Tibial artery (tissue), 4 donors: ENCODE data around the gene SPHK1.

Experiments
- DNase-seq, 2 donors: peaks; one replicate each; pipeline ENCODE4 v3.0.0-alpha.2; 2019
- H3K27ac ChIP-seq, 2 donors: fragments of 200-600 bp; sonication (generic) in 1 of 2; 1 replicate in 1 of 2; 2 replicates in 1 of 2; pipeline ENCODE4 v1.5.1; 2018 to 2019; ENCODE audit warnings: mild to moderate bottlenecking in 1 of 2
- H3K27me3 ChIP-seq, 2 donors: fragments of 200-600 bp; sonication (generic) in 1 of 2; one replicate each; pipeline versions ENCODE4 v1.5.1 to v1.6.0; 2016 to 2019
- H3K36me3 ChIP-seq, 3 donors: fragments of 200-600 bp; sonication (generic) in 2 of 3; one replicate each; pipeline ENCODE4 v1.5.1; 2016 to 2019; ENCODE audit warnings: mild to moderate bottlenecking in 2 of 3
- H3K4me1 ChIP-seq, 4 donors: fragments of 200-600 bp; sonication (generic) in 2 of 4; 1 replicate in 3 of 4; 2 replicates in 1 of 4; pipeline ENCODE4 v1.5.1; 2016 to 2019
- H3K4me3 ChIP-seq, 2 donors: fragments of 200-600 bp; sonication (generic) in 1 of 2; 1 replicate in 1 of 2; 2 replicates in 1 of 2; pipeline ENCODE4 v1.5.1; 2018 to 2019; ENCODE audit warnings: mild to moderate bottlenecking in 2 of 2
- H3K9me3 ChIP-seq, 3 donors: fragments of 200-600 bp; sonication (generic) in 1 of 3; one replicate each; pipeline ENCODE4 v1.5.1; 2016 to 2019
- CTCF ChIP-seq, 2 experiments: fragments of 200-600 bp in 1 of 2; fragments of 450-650 bp in 1 of 2; IDR thresholded peaks; one replicate each; pipeline ENCODE4 v1.5.1; 2017 to 2019; ENCODE audit warnings: antibody characterized with exemption in 2 of 2, mild to moderate bottlenecking in 1 of 2, moderate library complexity in 1 of 2
- intact Hi-C: fragments of 100-400 bp; cut with DNase I; formaldehyde crosslinking; loops from one replicate; pipeline ENCODE4 v1.15.0; 2023; ENCODE audit warnings: low total_unique reads

The SPHK1 gene

GRCh38 chr17:76384222-76384986, at the start of gene SPHK1:
Gene SPHK1 (plus strand): TSS chr17:76384609. CDS start chr17:76385645, 1,036 bp downstream.
- Histone ChIP-seq H3K9me3 (no peaks in the 10 kb centered on the region), H3K36me3 (peaks cover 0 to under 1% (median 0%) of the 10 kb centered on the region in 3 donors), H3K27me3 (no peaks in the 10 kb centered on the region), H3K4me1 (peaks cover 5 to 45% (median 38%) of the 10 kb centered on the region in 4 donors), H3K27ac (peak within 1 kb of the TSS; percentile 76 to 82), H3K4me3 (peak within 1 kb of the TSS; percentile 56 to 57)
- intact Hi-C loops = no loop called here
- TF ChIP-seq CTCF (IDR thresholded peaks at IDR 0.05) = peak in 1 of 2 experiments; percentile 11
- peak; percentile 49 to 81 for DNase-seq

DNA sequence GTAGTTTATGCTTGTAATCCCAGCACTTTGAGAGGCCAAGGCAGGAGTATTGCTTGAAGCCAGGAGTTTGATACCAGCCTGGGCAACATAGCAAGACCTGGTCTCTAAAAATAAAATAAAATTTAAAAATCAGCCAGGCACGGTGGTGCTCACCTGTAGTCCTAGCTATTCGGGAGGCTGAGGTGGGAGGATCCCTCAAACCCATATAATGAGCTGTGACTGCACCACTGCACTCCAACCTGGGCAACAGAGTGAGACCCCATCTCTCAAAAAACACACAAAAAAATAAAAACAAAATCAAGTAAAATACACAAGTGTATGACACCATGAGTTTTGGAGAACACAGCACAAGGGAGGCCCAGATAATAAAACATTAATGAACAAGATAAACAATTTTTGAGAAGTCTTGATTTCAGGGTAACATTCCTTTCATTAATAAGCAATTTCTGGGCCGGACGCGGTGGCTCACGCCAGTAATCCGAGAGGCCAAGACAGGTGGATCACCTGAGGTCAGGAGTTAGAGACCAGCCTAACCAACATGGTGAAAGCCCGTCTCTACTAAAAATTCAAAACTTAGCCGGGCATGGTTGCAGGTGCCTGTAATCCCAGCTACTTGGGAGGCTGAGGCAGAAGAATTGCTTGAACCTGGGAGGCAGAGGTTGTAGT, 48.6 kb upstream of the SPHK1 start:
- H3K9me3 ChIP-seq = no peaks in the 10 kb centered on the region
- intact Hi-C loops = no loop called here
- H3K27ac ChIP-seq = no peak overlapping the region
- DNase-seq = peak in 1 of 2 donors; percentile 35
- no peak for TF ChIP-seq CTCF (IDR thresholded peaks at IDR 0.05)
- H3K27me3 ChIP-seq = no peaks in the 10 kb centered on the region
- no peak overlapping the region for H3K4me3 ChIP-seq
- H3K4me1 ChIP-seq = peaks cover 0 to 24% (median 6%) of the 10 kb centered on the region in 4 donors
- peaks cover 5 to 14% (median 13%) of the 10 kb centered on the region in 3 donors for H3K36me3 ChIP-seq

DNA sequence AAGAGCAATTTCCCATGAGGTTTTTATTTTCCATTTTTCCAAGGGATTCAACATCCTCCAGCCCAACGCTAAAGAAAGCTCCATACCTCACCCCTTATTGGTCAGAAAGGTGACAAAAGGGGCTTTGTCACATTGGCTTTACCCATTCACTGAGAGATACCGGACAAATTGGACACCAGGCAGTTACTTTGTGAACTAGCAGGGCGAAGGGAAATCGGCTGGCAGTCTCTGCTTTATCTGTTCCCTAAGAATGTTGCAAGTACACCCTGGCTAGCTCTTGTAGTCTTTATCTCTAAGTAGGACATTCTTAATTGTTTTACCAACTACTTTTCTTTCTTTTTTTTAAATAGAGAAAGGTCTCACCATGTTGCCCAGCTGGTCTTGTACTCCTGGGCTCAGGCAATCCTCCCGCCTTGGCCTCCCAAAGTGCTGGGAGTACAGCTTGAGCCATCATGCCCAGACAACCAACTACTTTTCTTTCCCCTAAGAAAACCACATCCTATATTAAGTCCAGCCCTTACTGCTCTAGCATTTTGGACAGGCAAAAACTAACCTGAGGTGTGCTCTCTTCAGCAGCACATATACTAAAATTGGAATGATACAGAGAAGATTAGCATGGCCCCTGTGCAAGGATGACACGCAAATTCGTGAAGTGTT, 47.5 kb upstream of the SPHK1 start:
- H3K4me3 ChIP-seq = no peak overlapping the region
- no peaks in the 10 kb centered on the region for H3K9me3 ChIP-seq
- no peak for TF ChIP-seq CTCF (IDR thresholded peaks at IDR 0.05)
- H3K36me3 ChIP-seq = peaks cover 9 to 22% (median 9%) of the 10 kb centered on the region in 3 donors
- peaks cover 0 to 24% (median 6%) of the 10 kb centered on the region in 4 donors for H3K4me1 ChIP-seq
- H3K27me3 ChIP-seq = no peaks in the 10 kb centered on the region
- DNase-seq = peak in 1 of 2 donors; percentile 6
- H3K27ac ChIP-seq = no peak overlapping the region
- intact Hi-C loops = no loop called here

DNA sequence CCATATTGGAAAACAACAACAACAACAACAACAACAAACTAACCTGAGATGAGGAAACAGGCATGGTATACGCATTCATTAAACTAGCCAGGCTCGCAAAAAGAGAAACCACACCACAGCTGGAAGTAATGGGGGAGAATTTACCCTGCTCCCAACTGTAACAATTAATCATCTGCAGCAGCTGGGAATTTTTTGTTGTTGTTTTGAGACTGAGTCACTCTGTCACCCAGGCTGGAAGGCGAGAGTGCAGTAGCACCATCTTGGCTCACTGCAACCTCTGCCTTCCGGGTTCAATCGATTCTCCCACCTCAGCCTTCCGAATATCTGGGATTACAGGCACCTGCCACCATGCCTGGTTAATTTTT, 47.0 kb upstream of the SPHK1 start:
- TF ChIP-seq CTCF (IDR thresholded peaks at IDR 0.05) = no peak
- Histone ChIP-seq H3K36me3 (peaks cover 9 to 22% (median 11%) of the 10 kb centered on the region in 3 donors), H3K4me3 (no peak overlapping the region), H3K27ac (peak overlapping the region in 1 of 2 donors; percentile 49), H3K4me1 (peaks cover 0 to 24% (median 6%) of the 10 kb centered on the region in 4 donors), H3K27me3 (no peaks in the 10 kb centered on the region), H3K9me3 (no peaks in the 10 kb centered on the region)
- DNase-seq = peak in 1 of 2 donors; percentile 12
- intact Hi-C loops = no loop called here

- H3K4me3 ChIP-seq = no peak overlapping the region
- peaks cover 0 to 24% (median 6%) of the 10 kb centered on the region in 4 donors for H3K4me1 ChIP-seq
- DNase-seq = peak in 1 of 2 donors; percentile 3
- H3K27ac ChIP-seq = no peak overlapping the region
- peaks cover 31 to 60% (median 40%) of the 10 kb centered on the region in 3 donors for H3K36me3 ChIP-seq
- TF ChIP-seq CTCF (IDR thresholded peaks at IDR 0.05) = no peak
- H3K9me3 ChIP-seq = no peaks in the 10 kb centered on the region
- H3K27me3 ChIP-seq = no peaks in the 10 kb centered on the region
- intact Hi-C loops = no loop called here
Observed at GRCh38 chr17:76341301-76341700, 43.1 kb upstream of the SPHK1 start.
